Activated CD4-positive, alpha-beta T cell treated with anti-CD3 and anti-CD28 coated beads, Interleukin-2, Interleukin-4, amounts not matched to agents 100 ng/mL and 50 ng/mL, durations not matched to agents 16 hours and 8 hours (primary cell): Measurements from ENCODE around the gene ARF5.
A peak's percentile ranks its signal among the peaks of the same experiment; 100 is the strongest.
"Not testable (repeated sequence)": the region's sequence is repeated elsewhere in the genome, so short reads cannot be mapped to it uniquely, and the experiment has no call there.

Experiments used
- DNase-seq: peaks from one replicate; pipeline ENCODE4 v3.0.0-alpha.2; 2020; ENCODE audit warnings: low spot score

ARF5 gene

GRCh38 chr7:127588019-127588696 lies at the start of gene ARF5:
Gene ARF5, plus strand, starts transcription at chr7:127588411. Its CDS starts 88 bp downstream, at chr7:127588499.
- DNase-seq = peak; percentile 82

GRCh38 chr7:127539116-127539515 lies 49.1 kb upstream of the ARF5 start:
- no peak for DNase-seq

GRCh38 chr7:127540461-127540860 lies 47.8 kb upstream of the ARF5 start:
- DNase-seq = not testable (repeated sequence)

DNA sequence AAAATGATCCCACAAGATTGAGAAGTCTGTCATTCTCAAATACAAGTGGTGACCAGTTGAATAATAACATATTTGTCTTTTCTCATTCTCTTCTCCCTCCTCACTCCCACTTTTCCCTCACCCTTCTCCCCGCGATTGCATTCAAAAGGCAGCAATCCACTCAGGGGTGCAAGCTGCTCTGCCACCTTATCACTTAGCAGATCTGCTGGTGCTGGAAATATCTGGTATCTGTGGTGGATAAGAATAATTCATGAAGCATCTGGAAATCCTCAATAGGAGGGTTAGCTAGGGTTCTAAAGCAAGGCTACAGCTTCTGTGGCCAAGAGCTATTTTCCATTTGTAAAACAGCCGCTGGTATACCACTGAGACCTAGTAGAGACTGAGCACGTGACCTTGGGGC lies 46.7 kb upstream of the ARF5 start:
- DNase-seq = no peak

DNA sequence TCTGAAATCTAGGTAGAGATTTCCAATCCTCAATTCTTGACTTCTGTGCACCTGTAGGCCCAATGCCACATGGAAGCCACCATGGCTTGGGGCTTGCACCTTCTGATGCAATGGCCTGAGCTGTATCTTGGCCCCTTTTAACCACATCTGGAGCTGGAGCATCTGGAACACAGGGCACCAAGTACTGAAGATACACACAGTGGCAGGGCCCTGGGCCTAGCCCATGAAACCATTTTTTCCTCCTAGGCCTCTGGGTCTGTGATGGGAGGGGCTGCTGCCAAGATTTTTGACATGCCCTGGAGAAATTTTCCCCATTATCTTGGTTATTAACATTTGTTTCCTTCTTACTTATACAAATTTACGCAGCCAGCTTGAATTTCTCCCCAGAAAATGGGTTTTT lies 41.9 kb upstream of the ARF5 start:
- no peak for DNase-seq

- DNase-seq = no peak
Measured at GRCh38 chr7:127550247-127550646, 38.0 kb upstream of the ARF5 start.

GRCh38 chr7:127551941-127552340 lies 36.3 kb upstream of the ARF5 start:
- DNase-seq = no peak

- DNase-seq = no peak
Measured at GRCh38 chr7:127556404-127556803, 31.8 kb upstream of the ARF5 start.

GRCh38 chr7:127557803-127558202 lies 30.4 kb upstream of the ARF5 start:
- DNase-seq = no peak

GRCh38 chr7:127566242-127566641 lies 22.0 kb upstream of the ARF5 start:
- DNase-seq = no peak

GRCh38 chr7:127568034-127568433 lies 20.2 kb upstream of the ARF5 start:
- DNase-seq = not testable (repeated sequence)

- DNase-seq = no peak
Measured at GRCh38 chr7:127571741-127572505, 16.3 kb upstream of the ARF5 start.

GRCh38 chr7:127578036-127578684 lies 10.1 kb upstream of the ARF5 start:
- no peak for DNase-seq

DNA sequence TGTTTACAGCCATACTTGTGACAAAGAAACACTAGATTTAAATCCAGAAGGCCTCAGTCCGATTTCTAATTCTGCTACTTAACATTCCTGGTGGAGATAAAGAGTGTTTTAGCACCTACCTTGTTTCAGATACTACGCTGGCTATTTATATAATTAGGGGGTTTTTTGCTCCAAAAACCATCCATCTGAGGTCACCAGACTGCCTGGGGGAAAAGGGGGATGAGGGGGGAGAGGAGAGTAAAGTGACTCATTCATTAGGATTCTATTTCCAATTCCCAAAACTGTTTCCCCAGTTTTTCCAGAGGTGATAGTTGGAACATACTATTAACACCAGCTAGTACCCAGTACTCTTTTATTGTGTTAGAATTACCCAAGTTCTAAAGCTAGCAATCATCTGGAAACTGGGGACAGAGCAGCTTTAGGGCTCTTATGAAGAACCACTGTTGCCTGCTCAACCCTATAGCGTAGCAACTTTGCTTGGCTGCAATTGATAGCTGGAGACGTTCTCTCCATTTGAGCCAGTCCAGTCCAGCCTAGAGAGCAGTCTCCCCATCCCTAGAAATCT lies 9.4 kb upstream of the ARF5 start:
- DNase-seq = no peak

DNA sequence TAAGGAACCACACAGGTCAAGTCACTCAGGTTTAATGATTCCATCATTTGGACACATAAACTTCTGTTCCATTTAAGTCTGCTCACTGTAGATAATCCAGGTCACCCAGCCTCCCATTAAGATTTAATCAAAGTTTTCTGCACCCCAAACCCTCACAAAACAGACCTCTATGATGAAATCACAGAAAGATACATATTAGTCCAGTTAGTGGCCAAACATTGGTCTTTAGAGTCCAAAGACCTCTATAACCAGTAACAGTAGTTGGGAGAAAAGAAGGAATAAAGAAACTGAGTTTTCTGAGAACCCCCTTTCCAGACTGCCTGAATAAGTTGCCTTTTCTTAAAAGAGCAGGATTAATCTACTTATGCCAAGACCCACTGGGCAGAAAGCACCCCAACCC lies 7.6 kb upstream of the ARF5 start:
- no peak for DNase-seq

GRCh38 chr7:127581716-127582115 lies 6.5 kb upstream of the ARF5 start:
- DNase-seq = no peak

DNA sequence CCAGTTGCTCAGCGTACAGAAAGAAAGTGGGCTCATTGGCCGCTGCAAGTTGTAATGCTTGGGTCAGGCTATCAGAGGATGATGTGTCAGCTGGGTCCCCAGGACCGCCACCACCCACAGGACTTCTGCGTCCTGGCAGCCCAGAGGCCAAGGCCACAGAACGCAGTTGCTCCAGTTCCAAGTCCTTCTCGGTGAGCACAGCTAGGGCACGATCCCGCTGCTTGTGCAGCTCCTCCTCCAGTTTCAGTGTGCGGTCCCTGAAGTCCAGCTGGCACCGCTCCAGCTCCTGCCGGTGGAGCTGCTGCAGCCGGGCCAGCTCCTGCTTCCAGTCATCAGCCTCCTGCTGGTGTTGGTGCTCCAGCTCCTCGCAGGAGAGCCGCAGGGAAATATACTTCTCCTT lies 5.8 kb upstream of the ARF5 start:
- no peak for DNase-seq

- no peak for DNase-seq
Measured at GRCh38 chr7:127584648-127585043, 3.6 kb upstream of the ARF5 start.

DNA sequence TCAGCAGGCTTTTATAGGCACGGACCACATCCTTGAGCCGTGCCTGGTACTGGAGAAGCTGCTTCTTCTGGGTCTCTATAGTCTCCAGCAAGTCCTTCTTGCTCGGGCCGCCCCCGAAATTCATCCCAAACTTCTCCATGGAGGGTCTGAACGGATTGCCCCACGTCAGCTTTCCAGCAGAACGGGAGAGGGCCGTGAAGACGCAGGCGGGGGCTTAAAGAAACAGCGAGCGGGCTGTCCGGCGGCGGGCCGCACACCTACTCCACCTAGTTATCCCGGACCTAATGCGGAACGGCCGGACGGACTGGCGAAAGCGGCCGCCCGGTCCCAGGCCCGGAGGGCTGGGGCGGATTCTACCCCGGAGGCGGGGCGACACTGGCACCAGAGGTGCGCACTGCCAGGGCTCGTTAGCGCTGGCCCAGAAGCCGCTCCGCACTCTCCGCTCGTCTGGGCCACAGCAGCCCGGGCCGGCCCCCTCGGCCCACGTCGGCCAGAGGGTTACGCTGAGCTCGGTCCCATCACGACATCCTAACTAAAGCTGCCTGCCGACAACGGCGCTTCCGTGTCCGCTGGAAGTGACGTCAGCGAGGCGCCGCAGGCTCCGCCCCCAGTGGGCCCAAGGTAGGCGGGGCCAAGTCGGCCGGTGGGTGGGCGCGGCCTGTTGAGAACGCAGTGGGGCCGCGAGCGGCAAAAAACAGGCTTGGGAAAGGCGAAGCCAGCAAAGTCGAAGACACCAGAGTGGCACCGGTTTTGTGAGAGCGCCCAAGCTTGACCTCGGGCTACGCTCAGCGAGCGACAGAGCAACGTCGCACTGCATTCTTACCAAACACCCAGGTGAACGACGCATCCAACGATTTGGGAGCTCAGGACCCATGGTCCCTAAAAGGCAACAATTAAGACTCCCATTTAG lies 2.9 kb upstream of the ARF5 start, which contains the start of gene GCC1:
Gene GCC1 (minus strand): TSS at position 553 of the 910 bp plus-strand sequence. CDS start 414 bp downstream, at position 139.
- DNase-seq = peak; percentile 92

- DNase-seq = no peak
Measured at GRCh38 chr7:127586346-127586745, 1.9 kb upstream of the ARF5 start.

GRCh38 chr7:127587663-127588018 lies 570 bp upstream of the ARF5 start:
- DNase-seq = no peak
